Psoas muscle (tissue), 8 donors: ENCODE results near the gene HSCB. TPM values are rescaled to one million over a fixed set of nuclear protein-coding genes. Genes with fewer than 3 reads are reported as not detected.
"Not testable (repeated sequence)": the region's sequence is repeated elsewhere in the genome, so short reads cannot be mapped to it uniquely, and the experiment has no call there.

ENCODE experiments used
- ATAC-seq, 4 donors: fragments of 200-7000 bp; cut with Tn5 transposase; one replicate each; pipeline ENCODE4 v1.9.1; 2020; ENCODE audit warnings: moderate library complexity in 3 of 4, mild to moderate bottlenecking in 2 of 4
- DNase-seq, 2 donors: peaks; one replicate each; pipeline ENCODE4 v3.0.0-alpha.2; 2020
- H3K27ac ChIP-seq: fragments of 200-600 bp; one replicate; pipeline ENCODE4 v1.8.0; 2022
- H3K27me3 ChIP-seq, 3 donors: fragments of 200-600 bp in 1 of 3; one replicate each; pipeline versions ENCODE4 v1.6.1 to v1.8.0; 2013 to 2022; ENCODE audit warnings: low read length in 2 of 3, mild to moderate bottlenecking in 2 of 3, moderate library complexity in 1 of 3; ENCODE audit not compliant: insufficient read depth in 3 of 3
- H3K36me3 ChIP-seq, 2 donors: fragments of 200-600 bp in 1 of 2; one replicate each; pipeline versions ENCODE4 v1.6.1 to v1.8.0; 2013 to 2022; ENCODE audit warnings: low read depth in 1 of 2, mild to moderate bottlenecking in 1 of 2, moderate library complexity in 1 of 2; ENCODE audit not compliant: insufficient read depth in 1 of 2
- H3K4me1 ChIP-seq: fragments of 200-600 bp; one replicate; pipeline ENCODE4 v1.8.0; 2022
- H3K4me3 ChIP-seq: fragments of 200-600 bp; one replicate; pipeline ENCODE4 v1.8.0; 2022; ENCODE audit warnings: mild to moderate bottlenecking
- H3K9me3 ChIP-seq: fragments of 200-600 bp; one replicate; pipeline ENCODE4 v1.8.0; 2022
- CTCF ChIP-seq: fragments of 200-600 bp; IDR thresholded peaks from one replicate; pipeline ENCODE4 v1.8.0; 2022; ENCODE audit warnings: antibody characterized with exemption
- WGBS, 3 donors: extraction: QIAGEN DNeasy Blood & Tissue Kit; methylation state at CpG; one replicate each; pipeline versions ENCODE4 v1.1.6 to v1.1.7; 2013; 5-methylcytosine and 5-hydroxymethylcytosine counted together
- intact Hi-C, 2 donors: fragments of 100-400 bp; cut with DNase I; formaldehyde crosslinking; loops; one replicate each; pipeline versions ENCODE4 v1.11.0 to v1.14.2; 2022
- polyA plus RNA-seq, 3 donors: library from polyadenylated mRNA; stranded (reverse); fragments of 200-250 nt; gene quantifications; one replicate each; pipeline ENCODE4 v1.2.3, GENCODE V29; 2013
- total RNA-seq, 4 donors: library from RNA; stranded (reverse); fragmentation: NEBNext Ultra II Directional in 2 of 4; extraction: Animal tissue kit (Norgen Biotek cat#: 25700) in 2 of 4; gene quantifications; one replicate each; pipeline versions ENCODE4 v1.2.1 to v1.2.4, GENCODE V29; 2021 to 2023
- donor health status: healthy with polysubstance abuse.
- donor health status: DM: no; HTN: no; CAD: no; lungs with moderate emphysema.
- donor health status: Bipolar disorder and iron deficiency.
- donor health status: healthy.
- donor health status: DM: yes; HTN: yes; CAD: no.
- donor health status: DM: no; HTN: no; CAD: no.
- donor health status: DM: no; HTN: no; CAD: no.
- donor health status: DM: yes; HTN: yes; CAD: no.

HSCB gene
- total and polyA plus RNA-seq, 7 donors: 10.3 to 26.5 (median 13.0) TPM

- Histone ChIP-seq H3K27ac (no peak overlapping the region), H3K4me1 (no peaks in the 10 kb centered on the region), H3K4me3 (no peak overlapping the region), H3K36me3 (no peaks in the 10 kb centered on the region), H3K9me3 (no peaks in the 10 kb centered on the region), H3K27me3 (no peaks in the 10 kb centered on the region)
- no peak for TF ChIP-seq CTCF
- ATAC-seq (no peak), DNase-seq (no peak)
- intact Hi-C loops: no loop called here
- WGBS, 3 donors: 81 to 83% (median 83%) methylated on average over 7 of the region's 7 CpGs
Observed at GRCh38 chr22:28736301-28737155, 5.3 kb upstream of the HSCB start.

- WGBS, 3 donors: 96 to 100% (median 99%) methylated on average over 3 of the region's 3 CpGs
- Histone ChIP-seq H3K4me1 (peaks cover 1% of the 10 kb centered on the region), H3K27me3 (no peaks in the 10 kb centered on the region), H3K27ac (no peak overlapping the region), H3K9me3 (no peaks in the 10 kb centered on the region), H3K4me3 (no peak overlapping the region), H3K36me3 (no peaks in the 10 kb centered on the region)
- ATAC-seq (no peak), DNase-seq (no peak)
- no peak for TF ChIP-seq CTCF
- intact Hi-C loops: no loop called here
Observed at GRCh38 chr22:28737701-28738100, 4.1 kb upstream of the HSCB start.

- H3K27ac ChIP-seq, H3K4me3 ChIP-seq, intact Hi-C loops, DNase-seq, H3K27me3 ChIP-seq, H3K9me3 ChIP-seq, ATAC-seq, H3K4me1 ChIP-seq, H3K36me3 ChIP-seq: not testable (repeated sequence)
- WGBS, 3 donors: 86 to 89% (median 87%) methylated on average over 8 of the region's 8 CpGs
Observed at GRCh38 chr22:28738876-28739275, 3.0 kb upstream of the HSCB start.

- Histone ChIP-seq H3K9me3 (no peaks in the 10 kb centered on the region), H3K27me3 (no peaks in the 10 kb centered on the region), H3K36me3 (peaks cover 0 to 30% of the 10 kb centered on the region in 2 donors), H3K4me3 (peak overlapping the region; percentile 98), H3K4me1 (peaks cover 8% of the 10 kb centered on the region), H3K27ac (peak overlapping the region; percentile 97)
- DNase-seq: no peak
- 5 to 6% (median 6%) methylated on average over 18 of the region's 18 CpGs for WGBS, 3 donors
- intact Hi-C loops: no loop called here
- ATAC-seq: no peak
- no peak for TF ChIP-seq CTCF
Observed at GRCh38 chr22:28741200-28741784, 547 bp upstream of the HSCB start.

- WGBS, 3 donors: 2 to 5% (median 4%) methylated on average over 10 of the region's 10 CpGs
- no peak for DNase-seq
Observed at GRCh38 chr22:28742562-28742962, 723 bp downstream of the HSCB start.

More at GRCh38 chr22:28742562-28742962, 723 bp downstream of the HSCB start:
- Histone ChIP-seq H3K4me1 (peaks cover 8% of the 10 kb centered on the region), H3K36me3 (peaks cover 3 to 43% of the 10 kb centered on the region in 2 donors), H3K27me3 (no peaks in the 10 kb centered on the region), H3K9me3 (no peaks in the 10 kb centered on the region), H3K27ac (peak overlapping the region; percentile 97), H3K4me3 (peak overlapping the region; percentile 98)
- ATAC-seq: no peak
- intact Hi-C loops: loop anchor here (1.0 to 2.0 kb wide), 2 partner anchors 30 to 58 kb away; partner anchors contain the start of gene XBP1 (in 1 of the 2)
- TF ChIP-seq CTCF: no peak
